ENCODE data around the gene ST3GAL4.
A peak's percentile ranks its signal among the peaks of the same experiment; 100 is the strongest.
"Not testable (repeated sequence)": the region's sequence is repeated elsewhere in the genome, so short reads cannot be mapped to it uniquely, and the experiment has no call there.

Gene ST3GAL4

GRCh38 chr11:126345759-126346585, 9.5 kb upstream of the ST3GAL4 start:
- DNase-seq (ENCODE audit: low spot score) = no peak

GRCh38 chr11:126346586-126346940, 8.9 kb upstream of the ST3GAL4 start:
- DNase-seq (ENCODE audit: low spot score) = no peak

GRCh38 chr11:126346946-126347345, 8.5 kb upstream of the ST3GAL4 start:
- not testable (repeated sequence) for DNase-seq (ENCODE audit: low spot score)

- peak; percentile 7 for DNase-seq (ENCODE audit: low spot score)
Measured at GRCh38 chr11:126347751-126348668, 7.5 kb upstream of the ST3GAL4 start.

- no peak for DNase-seq (ENCODE audit: low spot score)
Measured at GRCh38 chr11:126348806-126349582, 6.5 kb upstream of the ST3GAL4 start.

- no peak for DNase-seq (ENCODE audit: low spot score)
Measured at GRCh38 chr11:126350836-126351235, 4.7 kb upstream of the ST3GAL4 start.

GRCh38 chr11:126352163-126352562, 3.3 kb upstream of the ST3GAL4 start:
- no peak for DNase-seq (ENCODE audit: low spot score)

GRCh38 chr11:126352934-126353801, 2.3 kb upstream of the ST3GAL4 start:
- no peak for DNase-seq (ENCODE audit: low spot score)

- peak; percentile 11 for DNase-seq (ENCODE audit: low spot score)
Measured at GRCh38 chr11:126354631-126355323, 709 bp upstream of the ST3GAL4 start.

- no peak for DNase-seq (ENCODE audit: low spot score)
Measured at GRCh38 chr11:126355926-126356897, 726 bp downstream of the ST3GAL4 start.

- DNase-seq (ENCODE audit: low spot score) = no peak
Measured at GRCh38 chr11:126357055-126357962, 1.8 kb downstream of the ST3GAL4 start.

- no peak for DNase-seq (ENCODE audit: low spot score)
Measured at GRCh38 chr11:126357969-126358762, 2.7 kb downstream of the ST3GAL4 start.

GRCh38 chr11:126358763-126359160, 3.3 kb downstream of the ST3GAL4 start:
- DNase-seq (ENCODE audit: low spot score) = no peak

- DNase-seq (ENCODE audit: low spot score) = no peak
Measured at GRCh38 chr11:126359431-126360048, 4.1 kb downstream of the ST3GAL4 start.

- DNase-seq (ENCODE audit: low spot score) = no peak
Measured at GRCh38 chr11:126360049-126360446, 4.6 kb downstream of the ST3GAL4 start.

GRCh38 chr11:126361400-126361799, 5.9 kb downstream of the ST3GAL4 start:
- no peak for DNase-seq (ENCODE audit: low spot score)
